Glutamatergic neuron (in vitro differentiated cells): Measurements from ENCODE around the gene SRCIN1. TPM values are rescaled to one million over a fixed set of nuclear protein-coding genes. Genes with fewer than 3 reads are reported as not detected.

ENCODE experiments used
- DNase-seq: peaks from one replicate; pipeline ENCODE4 v3.0.0; 2022
- H3K27ac Mint-ChIP-seq: one replicate; pipeline ENCODE4 v1.8.0; 2020; ENCODE audit warnings: mild to moderate bottlenecking, mixed read lengths, inconsistent platforms; ENCODE audit not compliant: unreplicated experiment
- H3K27me3 Mint-ChIP-seq: one replicate; pipeline ENCODE4 v1.8.0; 2020; ENCODE audit warnings: mild to moderate bottlenecking, moderate library complexity, mixed read lengths, inconsistent platforms; ENCODE audit not compliant: unreplicated experiment
- H3K36me3 Mint-ChIP-seq: one replicate; pipeline ENCODE4 v1.8.0; 2020; ENCODE audit warnings: mild to moderate bottlenecking, mixed read lengths, inconsistent platforms; ENCODE audit not compliant: unreplicated experiment
- H3K4me1 Mint-ChIP-seq: one replicate; pipeline ENCODE4 v1.8.0; 2020; ENCODE audit warnings: mild to moderate bottlenecking, low read depth, mixed read lengths, inconsistent platforms; ENCODE audit not compliant: unreplicated experiment
- H3K4me3 Mint-ChIP-seq: one replicate; pipeline ENCODE4 v1.8.0; 2020; ENCODE audit warnings: mild to moderate bottlenecking, mixed read lengths, inconsistent platforms; ENCODE audit not compliant: unreplicated experiment
- H3K9me3 Mint-ChIP-seq: one replicate; pipeline ENCODE4 v1.8.0; 2020; ENCODE audit warnings: mild to moderate bottlenecking, moderate library complexity, mixed read lengths, inconsistent platforms; ENCODE audit not compliant: unreplicated experiment
- total RNA-seq: library from RNA; stranded (reverse); fragmentation: NEBNext Ultra II Directional; extraction: Animal tissue kit (Norgen Biotek cat#: 25700); gene quantifications from one replicate; pipeline ENCODE4 v1.2.1, GENCODE V29; 2021; ENCODE audit not compliant: unreplicated experiment
- TF ChIP-seq, protein P1 (sequence below): fragments of 200-600 bp; sonication (generic); IDR thresholded peaks from one replicate; pipeline ENCODE4 v1.5.0; 2021; ENCODE audit not compliant: partially characterized antibody, unreplicated experiment

SRCIN1 gene
- total RNA-seq, 1 donor from 2014 or later = 20.8 TPM

DNA sequence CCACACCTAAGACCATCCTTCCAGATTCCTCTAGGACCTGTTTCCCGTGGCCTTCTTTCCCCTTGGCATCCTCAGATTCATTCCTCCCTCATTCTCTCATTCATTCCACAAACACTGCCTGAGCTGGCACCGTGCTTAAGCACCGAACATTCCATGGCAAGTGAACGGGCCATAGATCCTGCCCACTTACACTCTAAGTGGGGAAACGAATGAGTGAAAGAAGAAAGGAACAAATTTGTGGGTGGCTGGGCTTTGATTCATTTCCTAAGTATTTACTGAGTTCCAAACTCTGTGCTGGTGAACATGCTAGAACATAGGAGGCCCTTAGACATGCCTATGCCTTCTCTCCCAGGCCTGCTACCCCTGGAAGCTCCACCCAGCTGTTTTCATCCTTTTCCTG is 30.0 kb downstream of the SRCIN1 start:
- Mint-ChIP-seq H3K36me3 (peaks cover 11% of the 10 kb centered on the region), H3K27me3 (peaks cover 66% of the 10 kb centered on the region), H3K4me3 (no peak overlapping the region), H3K9me3 (peaks cover 12% of the 10 kb centered on the region), H3K27ac (no peak overlapping the region), H3K4me1 (peaks cover 15% of the 10 kb centered on the region)
- TF ChIP-seq, protein P1, sequence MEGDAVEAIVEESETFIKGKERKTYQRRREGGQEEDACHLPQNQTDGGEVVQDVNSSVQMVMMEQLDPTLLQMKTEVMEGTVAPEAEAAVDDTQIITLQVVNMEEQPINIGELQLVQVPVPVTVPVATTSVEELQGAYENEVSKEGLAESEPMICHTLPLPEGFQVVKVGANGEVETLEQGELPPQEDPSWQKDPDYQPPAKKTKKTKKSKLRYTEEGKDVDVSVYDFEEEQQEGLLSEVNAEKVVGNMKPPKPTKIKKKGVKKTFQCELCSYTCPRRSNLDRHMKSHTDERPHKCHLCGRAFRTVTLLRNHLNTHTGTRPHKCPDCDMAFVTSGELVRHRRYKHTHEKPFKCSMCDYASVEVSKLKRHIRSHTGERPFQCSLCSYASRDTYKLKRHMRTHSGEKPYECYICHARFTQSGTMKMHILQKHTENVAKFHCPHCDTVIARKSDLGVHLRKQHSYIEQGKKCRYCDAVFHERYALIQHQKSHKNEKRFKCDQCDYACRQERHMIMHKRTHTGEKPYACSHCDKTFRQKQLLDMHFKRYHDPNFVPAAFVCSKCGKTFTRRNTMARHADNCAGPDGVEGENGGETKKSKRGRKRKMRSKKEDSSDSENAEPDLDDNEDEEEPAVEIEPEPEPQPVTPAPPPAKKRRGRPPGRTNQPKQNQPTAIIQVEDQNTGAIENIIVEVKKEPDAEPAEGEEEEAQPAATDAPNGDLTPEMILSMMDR = no peak
- no peak for DNase-seq

DNA sequence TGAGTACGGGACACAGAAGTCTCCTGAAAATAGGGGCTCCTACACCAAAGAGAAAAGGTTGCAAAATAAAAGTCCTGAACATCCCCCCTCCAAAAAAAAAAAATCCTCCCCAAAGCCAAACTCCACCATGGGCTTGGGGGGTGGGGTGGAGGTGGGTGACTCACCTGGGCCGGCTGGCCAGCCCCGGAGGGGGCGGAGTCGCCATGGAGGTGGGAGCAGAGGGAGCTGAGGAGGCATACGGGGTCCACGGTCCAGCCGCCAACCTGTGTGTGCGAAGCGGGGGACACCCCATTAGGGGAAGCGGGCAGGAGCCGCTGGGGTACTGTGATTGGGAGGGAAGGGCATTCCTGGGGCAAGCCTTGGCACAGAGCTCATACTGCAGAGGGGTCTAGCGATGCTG is 31.0 kb downstream of the SRCIN1 start:
- peaks cover 18% of the 10 kb centered on the region for H3K4me1 Mint-ChIP-seq
- H3K4me3 Mint-ChIP-seq = no peak overlapping the region
- peaks cover 17% of the 10 kb centered on the region for H3K36me3 Mint-ChIP-seq
- TF ChIP-seq, protein P1 = no peak
- DNase-seq = no peak
- peaks cover 63% of the 10 kb centered on the region for H3K27me3 Mint-ChIP-seq
- peaks cover 9% of the 10 kb centered on the region for H3K9me3 Mint-ChIP-seq
- H3K27ac Mint-ChIP-seq = no peak overlapping the region

GRCh38 chr17:38572669-38573365 is 32.9 kb downstream of the SRCIN1 start:
- Mint-ChIP-seq H3K4me3 (peak overlapping the region; percentile 68), H3K9me3 (peaks cover 7% of the 10 kb centered on the region), H3K27ac (no peak overlapping the region), H3K36me3 (peaks cover 17% of the 10 kb centered on the region), H3K4me1 (peaks cover 23% of the 10 kb centered on the region), H3K27me3 (peaks cover 56% of the 10 kb centered on the region)
- TF ChIP-seq, protein P1 = no peak
- peak; percentile 72 for DNase-seq

GRCh38 chr17:38571833-38572668 is 33.7 kb downstream of the SRCIN1 start:
- H3K4me3 Mint-ChIP-seq = no peak overlapping the region
- H3K27me3 Mint-ChIP-seq = peaks cover 51% of the 10 kb centered on the region
- DNase-seq = no peak
- H3K36me3 Mint-ChIP-seq = peaks cover 17% of the 10 kb centered on the region
- H3K27ac Mint-ChIP-seq = no peak overlapping the region
- H3K9me3 Mint-ChIP-seq = peaks cover 7% of the 10 kb centered on the region
- peaks cover 23% of the 10 kb centered on the region for H3K4me1 Mint-ChIP-seq
- TF ChIP-seq, protein P1 = no peak
